Right lobe of liver (tissue), 4 donors: ENCODE data around the gene KRTCAP2.

Experiments
- POLR2A ChIP-seq: fragments of 450-650 bp; IDR thresholded peaks from one replicate; pipeline ENCODE4 v1.6.1; 2017; ENCODE audit warnings: antibody characterized with exemption, mild to moderate bottlenecking
- TF ChIP-seq, protein P1 (sequence below), 4 donors: fragments of 200-600 bp in 3 of 4; fragments of 450-650 bp in 1 of 4; IDR thresholded peaks; one replicate each; pipeline versions ENCODE4 v1.5.1 to v1.8.0; 2016 to 2022; ENCODE audit warnings: antibody characterized with exemption in 4 of 4, mild to moderate bottlenecking in 2 of 4
- donor health status: DM: no; HTN: no; CAD: no.
- donor health status: DM: no; HTN: no; CAD: no.
- donor health status: DM: no; HTN: yes; CAD: no.

DNA sequence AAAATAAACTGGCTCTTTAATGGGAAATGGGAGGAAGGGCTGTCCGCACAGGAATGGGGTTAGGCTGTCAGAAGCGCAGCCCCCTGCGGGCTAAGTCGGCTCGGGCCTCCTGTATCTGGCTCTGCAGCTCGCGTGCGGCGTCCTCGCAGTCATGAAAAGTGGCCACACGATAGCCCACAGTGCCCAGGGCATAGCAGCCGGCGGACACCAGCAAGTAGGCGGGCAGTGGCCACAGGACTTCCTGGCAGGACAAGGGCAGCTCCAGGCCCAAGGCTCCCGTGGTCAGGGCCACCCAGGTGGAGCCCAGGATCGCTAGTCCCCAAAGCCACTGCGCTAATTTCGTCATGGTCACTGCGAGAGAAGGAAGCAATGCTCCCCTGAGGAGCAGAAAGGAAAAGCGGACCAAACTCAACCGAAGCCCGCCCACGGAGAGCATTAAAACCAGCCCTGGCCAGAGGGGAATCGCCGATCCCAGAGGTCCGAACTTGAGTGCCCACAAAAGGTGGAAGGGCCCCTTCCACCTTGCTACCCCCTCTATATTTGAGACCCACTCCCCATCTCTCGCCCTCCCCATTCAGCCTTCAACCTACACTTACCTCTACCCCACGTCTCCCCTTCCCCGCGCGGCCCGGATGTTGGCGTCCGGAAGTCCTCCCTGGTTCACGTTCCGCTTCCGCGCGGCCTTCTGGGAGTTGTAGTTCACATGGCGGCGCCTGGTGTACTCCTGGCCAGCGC lies 33.0 kb downstream of the KRTCAP2 start, which contains the start of gene DPM3:
- TF ChIP-seq, protein P1, sequence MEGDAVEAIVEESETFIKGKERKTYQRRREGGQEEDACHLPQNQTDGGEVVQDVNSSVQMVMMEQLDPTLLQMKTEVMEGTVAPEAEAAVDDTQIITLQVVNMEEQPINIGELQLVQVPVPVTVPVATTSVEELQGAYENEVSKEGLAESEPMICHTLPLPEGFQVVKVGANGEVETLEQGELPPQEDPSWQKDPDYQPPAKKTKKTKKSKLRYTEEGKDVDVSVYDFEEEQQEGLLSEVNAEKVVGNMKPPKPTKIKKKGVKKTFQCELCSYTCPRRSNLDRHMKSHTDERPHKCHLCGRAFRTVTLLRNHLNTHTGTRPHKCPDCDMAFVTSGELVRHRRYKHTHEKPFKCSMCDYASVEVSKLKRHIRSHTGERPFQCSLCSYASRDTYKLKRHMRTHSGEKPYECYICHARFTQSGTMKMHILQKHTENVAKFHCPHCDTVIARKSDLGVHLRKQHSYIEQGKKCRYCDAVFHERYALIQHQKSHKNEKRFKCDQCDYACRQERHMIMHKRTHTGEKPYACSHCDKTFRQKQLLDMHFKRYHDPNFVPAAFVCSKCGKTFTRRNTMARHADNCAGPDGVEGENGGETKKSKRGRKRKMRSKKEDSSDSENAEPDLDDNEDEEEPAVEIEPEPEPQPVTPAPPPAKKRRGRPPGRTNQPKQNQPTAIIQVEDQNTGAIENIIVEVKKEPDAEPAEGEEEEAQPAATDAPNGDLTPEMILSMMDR (IDR thresholded peaks at IDR 0.05), result no peak
- peak; percentile 69 for TF ChIP-seq POLR2A
